ENCODE results near the gene EGF. TPM values are rescaled to one million over a fixed set of nuclear protein-coding genes. Genes with fewer than 3 reads are reported as not detected.
"Not testable (repeated sequence)": the region's sequence is repeated elsewhere in the genome, so short reads cannot be mapped to it uniquely, and the experiment has no call there.

EGF gene
- total RNA-seq, 4 donors from 2014 or later = 0.80 to 14.1 (median 5.2) TPM

GRCh38 chr4:109943745-109944144 lies 31.1 kb downstream of the EGF start:
- H3K27me3 ChIP-seq = no peaks in the 10 kb centered on the region
- no peaks in the 10 kb centered on the region for H3K4me1 ChIP-seq
- H3K36me3 ChIP-seq = no peaks in the 10 kb centered on the region
- H3K9me3 ChIP-seq = no peaks in the 10 kb centered on the region
- no peak overlapping the region for H3K27ac ChIP-seq
- no peak for DNase-seq
- TF ChIP-seq POLR2A (IDR thresholded peaks at IDR 0.05) = no peak
- no peak for TF ChIP-seq CTCF (IDR thresholded peaks at IDR 0.05)
- H3K4me3 ChIP-seq = no peak overlapping the region

- Histone ChIP-seq H3K9me3 (no peaks in the 10 kb centered on the region), H3K4me3 (no peak overlapping the region), H3K27ac (no peak overlapping the region), H3K4me1 (no peaks in the 10 kb centered on the region), H3K27me3 (no peaks in the 10 kb centered on the region), H3K36me3 (no peaks in the 10 kb centered on the region)
- no peak for DNase-seq
- no peak for TF ChIP-seq POLR2A (IDR thresholded peaks at IDR 0.05)
- TF ChIP-seq CTCF (IDR thresholded peaks at IDR 0.05) = no peak
These were observed 31.9 kb downstream of the EGF start for GRCh38 chr4:109944591-109944990.

- TF ChIP-seq CTCF (IDR thresholded peaks at IDR 0.05) (no peak), POLR2A (IDR thresholded peaks at IDR 0.05) (no peak)
- H3K27ac ChIP-seq = no peak overlapping the region
- no peaks in the 10 kb centered on the region for H3K9me3 ChIP-seq
- no peaks in the 10 kb centered on the region for H3K4me1 ChIP-seq
- no peaks in the 10 kb centered on the region for H3K27me3 ChIP-seq
- no peak for DNase-seq
- no peak overlapping the region for H3K4me3 ChIP-seq
- no peaks in the 10 kb centered on the region for H3K36me3 ChIP-seq
These were observed 32.4 kb downstream of the EGF start for GRCh38 chr4:109945056-109945455.

- Histone ChIP-seq H3K9me3 (no peaks in the 10 kb centered on the region), H3K36me3 (no peaks in the 10 kb centered on the region), H3K27ac (no peak overlapping the region), H3K4me1 (no peaks in the 10 kb centered on the region), H3K4me3 (no peak overlapping the region), H3K27me3 (no peaks in the 10 kb centered on the region)
- DNase-seq = no peak
- no peak for TF ChIP-seq POLR2A (IDR thresholded peaks at IDR 0.05)
These were observed 33.4 kb downstream of the EGF start for GRCh38 chr4:109946120-109946519.

- TF ChIP-seq POLR2A (IDR thresholded peaks at IDR 0.05) (no peak), CTCF (IDR thresholded peaks at IDR 0.05) (no peak)
- no peak overlapping the region for H3K4me3 ChIP-seq
- H3K4me1 ChIP-seq = no peaks in the 10 kb centered on the region
- H3K27me3 ChIP-seq = no peaks in the 10 kb centered on the region
- no peaks in the 10 kb centered on the region for H3K36me3 ChIP-seq
- no peak overlapping the region for H3K27ac ChIP-seq
- DNase-seq = no peak
- no peaks in the 10 kb centered on the region for H3K9me3 ChIP-seq
These were observed 34.8 kb downstream of the EGF start for GRCh38 chr4:109947457-109947856.

GRCh38 chr4:109947918-109948317 lies 35.2 kb downstream of the EGF start:
- Histone ChIP-seq H3K4me1 (no peaks in the 10 kb centered on the region), H3K36me3 (no peaks in the 10 kb centered on the region), H3K27me3 (no peaks in the 10 kb centered on the region), H3K4me3 (no peak overlapping the region), H3K27ac (no peak overlapping the region), H3K9me3 (no peaks in the 10 kb centered on the region)
- DNase-seq = no peak
- TF ChIP-seq CTCF (IDR thresholded peaks at IDR 0.05) = no peak
- no peak for TF ChIP-seq POLR2A (IDR thresholded peaks at IDR 0.05)

GRCh38 chr4:109949099-109949718 lies 36.5 kb downstream of the EGF start:
- not testable (repeated sequence) for DNase-seq, H3K9me3 ChIP-seq, H3K4me1 ChIP-seq, H3K4me3 ChIP-seq, H3K27me3 ChIP-seq, H3K36me3 ChIP-seq, H3K27ac ChIP-seq
